Measurements from ENCODE around the gene PLEKHG3. TPM values are rescaled to one million over a fixed set of nuclear protein-coding genes. Genes with fewer than 3 reads are reported as not detected.

The PLEKHG3 gene
- total and polyA plus RNA-seq, 2 of the 13 experiments (the other 11 are each of a cell fraction or from before 2014, with no cell fraction given) = 7.1 to 9.8 TPM

- TF ChIP-seq ZBTB39 (CRISPR knock-in tag; IDR thresholded peaks at IDR 0.05) (peak; percentile 69; the same call in 1 of the 2 replicates), CSRNP1 (CRISPR knock-in tag; IDR thresholded peaks at IDR 0.05) (0 out of 2 replicates have a peak, but pooled peaks have one; percentile 67), RXRB (CRISPR knock-in tag; IDR thresholded peaks at IDR 0.05; ENCODE audit: borderline replicate concordance) (no peak), EZH2 (conservative IDR thresholded peaks at IDR 0.05; ENCODE audit: low read depth, low read length) (no peak), ZSCAN25 (CRISPR knock-in tag; IDR thresholded peaks at IDR 0.05) (no peak), BRD4 (CRISPR knock-in tag; IDR thresholded peaks at IDR 0.05) (0 out of 2 replicates have a peak, but pooled peaks have one; percentile 50), ZNF549 (CRISPR knock-in tag; IDR thresholded peaks at IDR 0.05) (no peak), ZNF260 (CRISPR knock-in tag; IDR thresholded peaks at IDR 0.05; ENCODE audit: borderline replicate concordance, low read depth) (no peak), GFI1 (CRISPR knock-in tag; IDR thresholded peaks at IDR 0.05; ENCODE audit: borderline replicate concordance) (peak; percentile 73; the same call in 1 of the 2 replicates), FOXK1 (CRISPR knock-in tag; IDR thresholded peaks at IDR 0.05; ENCODE audit: borderline replicate concordance, low read depth) (no peak), MEIS1 (CRISPR knock-in tag; IDR thresholded peaks at IDR 0.05; ENCODE audit: borderline replicate concordance) (no peak), MXD1 (CRISPR knock-in tag; IDR thresholded peaks at IDR 0.05) (0 out of 2 replicates have a peak, but pooled peaks have one; percentile 28), YY1 (IDR thresholded peaks at IDR 0.05; ENCODE audit: insufficient read depth, insufficient replicate concordance, low read depth, low read length) (no peak), ZNF614 (CRISPR knock-in tag; IDR thresholded peaks at IDR 0.05; ENCODE audit: borderline replicate concordance) (no peak), ISX (CRISPR knock-in tag; conservative IDR thresholded peaks at IDR 0.05) (0 out of 2 replicates have a peak, but pooled peaks have one; percentile 59), E2F5 (CRISPR knock-in tag; conservative IDR thresholded peaks at IDR 0.05) (0 out of 2 replicates have a peak, but pooled peaks have one; percentile 17), ZSCAN12 (CRISPR knock-in tag; IDR thresholded peaks at IDR 0.05) (peak; percentile 87), CHD2 (IDR thresholded peaks at IDR 0.05; ENCODE audit: low read depth, low read length) (no peak), TOPORS (CRISPR knock-in tag; IDR thresholded peaks at IDR 0.05) (no peak), SRSF4 (IDR thresholded peaks at IDR 0.05; ENCODE audit: low read depth, low read length, poor library complexity, severe bottlenecking) (no peak), ZNF619 (CRISPR knock-in tag; IDR thresholded peaks at IDR 0.05) (no peak; the same call in 1 of the 2 replicates), GMEB1 (CRISPR knock-in tag; IDR thresholded peaks at IDR 0.05; ENCODE audit: borderline replicate concordance) (no peak)
Measured at GRCh38 chr14:64704143-64704742, at the start of gene PLEKHG3 (continued).
